GM18505 (cell line): ENCODE measurements around the gene KIFAP3.

Experiments
- ATAC-seq: cut with Tn5 transposase; IDR thresholded peaks from one replicate; pipeline ENCODE4 v1.9.1; 2021; ENCODE audit not compliant: unreplicated experiment
- POLR2A ChIP-seq: IDR thresholded peaks from 4 replicates; pipeline ENCODE4 v1.6.1; 2011; ENCODE audit warnings: borderline replicate concordance; ENCODE audit not compliant: insufficient read depth, insufficient read length; ENCODE audit errors: extremely low read depth

KIFAP3 gene

DNA sequence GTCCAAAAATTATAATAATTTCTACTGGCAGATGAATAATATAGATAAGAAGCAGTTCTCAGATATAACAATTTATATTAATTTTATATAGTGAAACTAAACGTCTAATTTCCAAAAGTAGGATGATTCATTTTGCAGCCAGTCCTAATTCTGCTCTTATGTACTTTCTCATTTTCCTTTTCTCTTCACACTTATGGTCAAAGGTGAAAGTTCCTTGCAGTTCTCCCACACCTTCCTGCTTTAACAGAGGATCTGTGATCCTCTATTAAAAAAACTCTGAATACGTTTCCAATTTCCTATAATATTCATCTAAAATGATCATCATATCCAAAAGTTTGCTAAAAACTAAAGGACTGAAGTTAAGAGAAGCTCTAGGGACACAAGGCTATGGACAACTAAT is 78.5 kb downstream of the KIFAP3 start:
- ATAC-seq: no peak
- TF ChIP-seq POLR2A: no peak

GRCh38 chr1:169989246-169989645 is 85.2 kb downstream of the KIFAP3 start:
- no peak for ATAC-seq

GRCh38 chr1:169985757-169986156 is 88.7 kb downstream of the KIFAP3 start:
- TF ChIP-seq POLR2A: no peak
- no peak for ATAC-seq

More at GRCh38 chr1:169989246-169989645, 85.2 kb downstream of the KIFAP3 start:
- no peak for TF ChIP-seq POLR2A

DNA sequence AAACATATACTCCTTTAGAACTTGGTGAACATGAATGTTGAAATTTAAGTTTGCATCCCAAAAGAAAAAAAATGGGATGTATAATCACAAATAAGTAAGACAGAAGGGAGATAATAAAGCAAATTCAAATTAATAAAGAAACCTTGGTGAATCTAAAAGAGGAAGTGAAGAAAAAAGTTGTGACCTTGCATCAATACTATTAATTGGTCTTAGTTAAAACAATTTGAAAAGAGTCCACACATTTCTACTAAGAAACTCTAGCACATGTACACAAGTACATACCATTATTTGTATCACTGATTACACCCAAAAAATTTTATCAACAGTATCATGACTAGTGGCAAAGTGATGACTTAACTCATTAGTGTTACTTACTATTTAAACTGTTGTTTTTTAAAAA is 100.4 kb downstream of the KIFAP3 start:
- ATAC-seq: no peak
- no peak for TF ChIP-seq POLR2A

DNA sequence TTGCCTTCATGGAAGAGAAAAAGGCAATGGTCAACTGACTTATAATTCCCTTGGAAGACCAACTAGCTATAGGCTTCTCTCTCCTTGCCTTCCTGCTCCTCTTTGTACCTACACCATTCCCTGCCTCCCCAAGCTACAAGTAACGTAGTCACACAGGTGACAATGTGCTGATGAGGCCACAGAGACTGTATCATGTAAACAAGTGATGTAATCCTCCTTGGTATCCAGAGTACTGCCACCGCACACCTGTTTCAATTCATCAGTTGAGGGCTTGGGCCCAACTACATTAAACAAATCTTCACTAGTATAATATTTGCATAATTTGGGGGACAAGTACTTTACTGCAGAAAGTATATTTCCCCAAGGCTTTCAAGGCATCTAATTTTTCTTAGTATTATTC is 104.4 kb downstream of the KIFAP3 start:
- ATAC-seq: no peak
- TF ChIP-seq POLR2A: no peak

- no peak for ATAC-seq
- TF ChIP-seq POLR2A: no peak
Measured at GRCh38 chr1:169968174-169968573, 106.3 kb downstream of the KIFAP3 start.

- TF ChIP-seq POLR2A: no peak
Measured at GRCh38 chr1:169964206-169964605, 110.3 kb downstream of the KIFAP3 start.

GRCh38 chr1:169959686-169960085 is 114.8 kb downstream of the KIFAP3 start:
- TF ChIP-seq POLR2A: no peak
- ATAC-seq: no peak

More at GRCh38 chr1:169964206-169964605, 110.3 kb downstream of the KIFAP3 start:
- no peak for ATAC-seq

DNA sequence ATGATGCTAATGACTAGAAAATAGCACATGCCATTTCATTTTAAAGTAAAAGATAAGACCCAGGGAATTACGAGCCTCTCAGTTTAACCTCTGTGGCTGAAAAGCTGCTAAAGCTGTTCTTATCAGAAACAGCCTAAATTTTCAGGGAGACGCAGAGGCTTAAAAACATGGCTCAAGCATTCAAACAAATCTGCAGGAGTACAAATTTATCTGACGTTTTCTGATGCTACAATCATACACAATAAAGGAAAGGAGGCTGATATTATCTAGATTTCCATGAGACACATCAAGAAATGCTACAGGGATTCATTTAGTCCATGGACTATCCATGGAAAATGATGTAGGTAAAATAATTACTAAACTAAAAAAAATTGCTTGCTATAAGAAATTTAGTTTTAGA is 115.5 kb downstream of the KIFAP3 start:
- TF ChIP-seq POLR2A: no peak

GRCh38 chr1:169957884-169958283 is 116.6 kb downstream of the KIFAP3 start:
- ATAC-seq: no peak
- no peak for TF ChIP-seq POLR2A

More for the DNA sequence above, 115.5 kb downstream of the KIFAP3 start:
- no peak for ATAC-seq

DNA sequence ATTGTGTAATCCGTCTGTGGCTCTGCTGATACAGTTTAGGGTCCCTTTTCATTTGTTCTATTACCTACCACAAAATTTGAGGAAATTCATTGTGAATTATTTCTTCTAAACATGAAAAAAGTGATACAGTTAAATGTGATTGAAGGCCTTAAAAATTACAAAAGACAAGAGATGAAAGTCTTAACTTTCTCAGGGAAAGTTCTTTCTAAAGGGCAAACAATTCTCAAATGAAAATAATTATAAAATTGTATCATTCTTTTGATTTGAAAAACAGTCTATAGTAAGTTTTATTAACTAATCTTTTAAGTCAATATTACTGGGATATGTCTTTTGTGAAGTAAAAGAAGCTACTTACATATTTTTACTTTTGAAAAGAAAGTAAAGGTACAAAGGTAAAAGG is 123.4 kb downstream of the KIFAP3 start:
- no peak for TF ChIP-seq POLR2A
- no peak for ATAC-seq

DNA sequence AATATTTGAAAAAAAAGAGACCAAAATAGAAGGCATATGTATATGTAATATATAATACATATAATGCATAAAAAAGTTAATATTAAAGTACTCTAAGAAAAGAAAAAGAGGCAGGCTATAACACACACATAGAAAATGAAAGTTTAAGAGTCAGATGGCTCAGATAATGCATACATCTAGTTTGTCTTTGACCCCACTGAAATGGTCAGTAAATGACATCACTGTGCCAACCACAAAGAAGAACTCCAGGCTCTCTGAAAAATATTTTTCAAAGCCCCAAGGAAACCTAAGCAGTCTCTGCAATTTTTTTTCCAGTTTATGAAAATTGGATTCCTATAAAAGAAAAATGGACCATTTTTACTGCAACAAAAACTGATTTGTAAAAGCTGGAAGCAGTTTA is 125.4 kb downstream of the KIFAP3 start:
- no peak for TF ChIP-seq POLR2A
- ATAC-seq: no peak

- no peak for ATAC-seq
- no peak for TF ChIP-seq POLR2A
Measured at GRCh38 chr1:169946206-169946605, 128.3 kb downstream of the KIFAP3 start.

DNA sequence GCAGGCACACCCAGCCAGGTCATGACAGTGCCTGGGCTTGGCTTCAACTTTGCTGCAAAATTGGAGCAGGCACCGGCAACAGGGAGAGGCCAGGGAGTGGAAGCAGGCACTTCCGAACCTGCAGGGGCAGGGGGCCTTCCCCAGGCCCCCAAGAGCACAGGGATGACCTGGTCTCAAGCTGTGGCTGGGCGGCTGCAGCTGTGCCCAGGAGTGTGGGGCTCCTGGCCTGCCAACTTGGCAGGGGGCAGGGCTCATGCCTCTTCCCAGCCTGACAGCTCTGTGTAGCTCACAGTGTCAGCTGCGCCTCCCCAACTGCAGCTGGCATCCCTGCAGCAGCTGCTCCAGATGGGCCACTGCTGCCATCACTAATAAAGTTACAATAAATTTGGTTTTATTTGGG is 129.3 kb downstream of the KIFAP3 start:
- no peak for TF ChIP-seq POLR2A
- no peak for ATAC-seq

GRCh38 chr1:169944621-169945020 is 129.9 kb downstream of the KIFAP3 start:
- no peak for TF ChIP-seq POLR2A
- no peak for ATAC-seq
